Measurements from ENCODE around the gene PTPN5.

GRCh38 chr11:18785411-18785810 lies 6.2 kb downstream of the PTPN5 start:
- TF ChIP-seq CTCF (IDR thresholded peaks at IDR 0.05 in 8 of 11, conservative IDR thresholded peaks at IDR 0.05 in 3 of 11) (no peak), POLR2A (IDR thresholded peaks at IDR 0.05) (no peak)
